Measurements from ENCODE around the gene PDE8B.

- TF ChIP-seq POLR2A (IDR thresholded peaks at IDR 0.05) (no peak), CTCF (IDR thresholded peaks at IDR 0.05) (no peak), POLR2AphosphoS5 (IDR thresholded peaks at IDR 0.05) (no peak)
Measured at GRCh38 chr5:77329664-77330430, 119.4 kb downstream of the PDE8B start.
